GM12891 (cell line): ENCODE data around the gene BCO1.

Source experiments
- POLR2A ChIP-seq: IDR thresholded peaks from 2 replicates; pipeline ENCODE4 v1.6.1; 2011; ENCODE audit warnings: low read depth, low read length, control low read depth
- POLR2AphosphoS5 ChIP-seq: IDR thresholded peaks from 2 replicates; pipeline ENCODE4 v1.6.1; 2011; ENCODE audit warnings: low read depth, low read length, control low read depth
- TAF1 ChIP-seq: IDR thresholded peaks from 2 replicates; pipeline ENCODE4 v1.6.1; 2011; ENCODE audit warnings: low read depth, low read length, control low read depth

DNA sequence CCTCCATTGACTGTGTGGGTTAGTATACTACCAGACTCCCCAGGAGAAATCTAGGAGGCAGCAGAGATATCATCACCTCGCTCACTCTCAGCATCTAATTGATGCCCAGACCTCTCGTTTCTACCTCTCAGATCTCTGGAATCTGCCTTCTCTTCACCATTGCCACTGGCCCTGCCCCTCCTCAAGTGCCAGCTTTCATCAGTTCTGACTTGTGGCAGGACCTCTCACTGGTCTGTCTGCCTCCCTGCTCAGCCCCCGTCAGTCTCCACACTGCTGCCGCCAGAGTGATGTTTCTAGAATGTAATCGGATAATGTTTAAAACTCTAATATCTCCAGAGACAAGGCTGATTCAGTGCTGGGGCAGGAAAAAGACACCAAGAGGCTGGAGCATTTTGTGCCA lies 91.5 kb downstream of the BCO1 start:
- TF ChIP-seq POLR2A (no peak), TAF1 (no peak), POLR2AphosphoS5 (no peak)
